K562 (cell line): ENCODE measurements around the gene SLC38A8.

Experiments used
- ATF3 ChIP-seq, 2 experiments: fragments of 450-650 bp in 1 of 2; sonication (generic) in 1 of 2; formaldehyde crosslinking in 1 of 2; IDR thresholded peaks in 1 of 2; conservative IDR thresholded peaks in 1 of 2; 2 replicates each; pipeline versions ENCODE4 v1.6.1 to v1.8.1; 2016 to 2023; ENCODE audit warnings: mild to moderate bottlenecking in 2 of 2, moderate library complexity in 2 of 2, inconsistent platforms in 1 of 2, missing genetic modification reagents in 1 of 2
- CTCF ChIP-seq, 3 experiments: IDR thresholded peaks in 2 of 3; conservative IDR thresholded peaks in 1 of 3; 2 replicates each; pipeline ENCODE4 v1.5.1; 2011 to 2012; ENCODE audit warnings: low read length in 3 of 3, mild to moderate bottlenecking in 3 of 3, control low read depth in 2 of 3, improper control_type of control experiment in 1 of 3, inconsistent platforms in 1 of 3, low read depth in 1 of 3, mixed read lengths in 1 of 3, moderate library complexity in 1 of 3; ENCODE audit not compliant: insufficient read depth in 2 of 3
- EP300 ChIP-seq: IDR thresholded peaks from 2 replicates; pipeline ENCODE4 v1.6.1; 2012; ENCODE audit warnings: low read length, improper control_type of control experiment
- FIP1L1 ChIP-seq: fragments of 200-400 bp; formaldehyde crosslinking; IDR thresholded peaks from 2 replicates; pipeline ENCODE4 v1.6.1; 2018; ENCODE audit warnings: mild to moderate bottlenecking, low read depth, low read length; ENCODE audit not compliant: poor library complexity, severe bottlenecking
- FOXA1 ChIP-seq: fragments of 450-650 bp; IDR thresholded peaks from 2 replicates; pipeline ENCODE4 v1.6.1; 2016; ENCODE audit warnings: mild to moderate bottlenecking, borderline replicate concordance
- HDAC1 ChIP-seq, 2 experiments: fragments of 450-650 bp; IDR thresholded peaks; 2 replicates each; pipeline ENCODE4 v1.6.1; 2016 to 2017; ENCODE audit warnings: inconsistent platforms in 1 of 2, mild to moderate bottlenecking in 1 of 2, moderate library complexity in 1 of 2
- JUNB ChIP-seq: fragments of 450-650 bp; formaldehyde crosslinking; conservative IDR thresholded peaks from 2 replicates; pipeline ENCODE4 v1.4.0; 2020; ENCODE audit warnings: mild to moderate bottlenecking
- MAFG ChIP-seq: fragments of 450-650 bp; conservative IDR thresholded peaks from 2 replicates; pipeline ENCODE4 v1.6.1; 2016; ENCODE audit warnings: missing genetic modification characterization, missing compliant biosample characterization
- NELFE ChIP-seq: IDR thresholded peaks from 2 replicates; pipeline ENCODE4 v1.6.1; 2011; ENCODE audit warnings: mild to moderate bottlenecking; ENCODE audit not compliant: insufficient read depth, insufficient read length
- NUFIP1 ChIP-seq: fragments of 450-650 bp; IDR thresholded peaks from 2 replicates; pipeline ENCODE4 v1.6.1; 2018; ENCODE audit not compliant: partially characterized antibody
- TAF7 ChIP-seq: fragments of 450-650 bp; IDR thresholded peaks from 2 replicates; pipeline ENCODE4 v1.6.1; 2016; ENCODE audit warnings: missing genetic modification characterization, missing compliant biosample characterization
- ZNF140 ChIP-seq: fragments of 250-450 bp; sonication (Bioruptor Pico); IDR thresholded peaks from 2 replicates; pipeline ENCODE4 v1.8.0; 2021; ENCODE audit warnings: moderate library complexity, mild to moderate bottlenecking, inconsistent platforms
- TF ChIP-seq, protein P1 (sequence below): fragments of 450-650 bp; IDR thresholded peaks from 2 replicates; pipeline ENCODE4 v1.6.1; 2016

- TF ChIP-seq HDAC1 (IDR thresholded peaks at IDR 0.05), result no peak
- TF ChIP-seq, protein P1, sequence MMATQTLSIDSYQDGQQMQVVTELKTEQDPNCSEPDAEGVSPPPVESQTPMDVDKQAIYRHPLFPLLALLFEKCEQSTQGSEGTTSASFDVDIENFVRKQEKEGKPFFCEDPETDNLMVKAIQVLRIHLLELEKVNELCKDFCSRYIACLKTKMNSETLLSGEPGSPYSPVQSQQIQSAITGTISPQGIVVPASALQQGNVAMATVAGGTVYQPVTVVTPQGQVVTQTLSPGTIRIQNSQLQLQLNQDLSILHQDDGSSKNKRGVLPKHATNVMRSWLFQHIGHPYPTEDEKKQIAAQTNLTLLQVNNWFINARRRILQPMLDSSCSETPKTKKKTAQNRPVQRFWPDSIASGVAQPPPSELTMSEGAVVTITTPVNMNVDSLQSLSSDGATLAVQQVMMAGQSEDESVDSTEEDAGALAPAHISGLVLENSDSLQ, result no peak
- no peak for TF ChIP-seq NELFE
- TF ChIP-seq FIP1L1, result no peak
- TF ChIP-seq JUNB (CRISPR knock-in tag), result no peak
- no peak for TF ChIP-seq EP300
- TF ChIP-seq FOXA1, result no peak
- no peak for TF ChIP-seq CTCF (IDR thresholded peaks at IDR 0.05 in 2 of 3, conservative IDR thresholded peaks at IDR 0.05 in 1 of 3; ENCODE audit: insufficient read depth in 2 of 3, low read depth in 1 of 3, low read length in 3 of 3)
- TF ChIP-seq NUFIP1, result no peak
- no peak for TF ChIP-seq TAF7 (tag)
- TF ChIP-seq ATF3 (IDR thresholded peaks at IDR 0.05), result no peak
- no peak for TF ChIP-seq ATF3 (CRISPR knock-in tag; conservative IDR thresholded peaks at IDR 0.05)
- no peak for TF ChIP-seq ZNF140 (CRISPR knock-in tag)
- TF ChIP-seq MAFG (tag), result no peak
Measured at GRCh38 chr16:84074721-84075120, 32.1 kb upstream of the SLC38A8 start.
